NCI-H1436 (cell line): ENCODE measurements around the gene DSTYK.
A peak's percentile ranks its signal among the peaks of the same experiment; 100 is the strongest.

Experiments used
- DNase-seq: peaks from one replicate; lab custom pipeline; 2025; lab: John Stamatoyannopoulos, UW

Gene DSTYK

DNA sequence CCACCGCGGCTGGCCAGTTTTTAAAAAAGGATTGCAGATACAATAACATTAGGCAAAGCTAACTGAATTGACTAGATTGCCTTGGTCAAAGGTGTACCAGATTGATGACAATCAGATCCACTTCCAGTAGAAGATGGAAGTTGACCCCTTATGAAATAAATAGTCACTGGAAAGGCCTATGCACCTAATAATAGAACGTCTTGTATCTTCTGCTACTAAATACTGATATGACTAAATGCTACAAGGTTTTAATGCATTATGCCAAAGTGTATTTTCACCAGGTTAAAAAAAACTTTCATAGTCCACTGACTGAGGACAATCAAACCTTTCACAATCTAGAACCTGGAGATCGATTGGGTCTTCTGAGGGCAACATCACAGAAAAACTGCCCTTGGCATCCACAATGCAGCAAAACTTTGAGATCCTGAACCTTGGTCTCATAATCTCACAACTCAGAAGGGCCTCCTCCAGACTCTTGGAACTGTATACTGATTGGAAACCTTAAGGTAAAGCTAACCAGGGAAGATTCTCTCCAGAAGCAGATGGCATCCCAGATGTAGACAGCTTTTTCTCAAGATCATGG lies 82.0 kb downstream of the DSTYK start:
- no peak for DNase-seq

DNA sequence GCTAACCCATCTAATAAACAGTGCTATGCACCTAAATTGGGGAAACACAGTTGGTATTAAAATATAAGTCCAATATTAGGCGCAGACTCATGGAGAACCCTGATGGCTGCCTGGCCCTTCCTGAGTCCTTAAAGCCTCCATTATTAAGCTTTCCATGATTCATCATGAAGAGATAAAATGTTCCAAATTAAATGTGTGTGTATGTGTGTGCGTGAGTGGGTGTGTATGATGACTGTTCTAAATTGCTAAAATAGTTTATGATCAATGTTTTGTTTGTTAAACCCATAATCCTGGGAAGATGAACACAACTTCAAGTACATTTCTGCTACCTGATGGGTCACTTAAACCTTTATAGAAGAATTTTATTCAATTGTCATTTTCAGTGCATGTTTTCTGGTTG lies 83.5 kb downstream of the DSTYK start:
- no peak for DNase-seq

DNA sequence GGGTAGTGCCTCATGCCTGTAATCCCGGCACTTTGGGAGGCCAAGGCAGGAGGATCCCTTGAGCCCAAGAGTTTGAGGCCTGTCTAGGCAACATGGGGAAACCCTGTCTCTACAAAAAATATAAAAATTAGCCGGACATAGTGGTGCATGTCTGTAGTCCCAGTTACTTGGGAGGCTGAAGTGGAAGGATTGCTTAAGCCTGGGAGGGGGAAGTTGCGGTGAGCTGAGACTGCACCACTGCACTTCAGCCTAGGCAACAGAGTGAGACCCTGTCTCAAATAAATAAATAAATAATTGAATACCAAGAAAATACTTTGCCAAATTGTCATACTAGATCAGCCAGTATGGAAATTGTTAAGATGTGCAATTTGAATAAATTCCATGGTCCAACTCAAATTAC lies 83.9 kb downstream of the DSTYK start:
- no peak for DNase-seq

DNA sequence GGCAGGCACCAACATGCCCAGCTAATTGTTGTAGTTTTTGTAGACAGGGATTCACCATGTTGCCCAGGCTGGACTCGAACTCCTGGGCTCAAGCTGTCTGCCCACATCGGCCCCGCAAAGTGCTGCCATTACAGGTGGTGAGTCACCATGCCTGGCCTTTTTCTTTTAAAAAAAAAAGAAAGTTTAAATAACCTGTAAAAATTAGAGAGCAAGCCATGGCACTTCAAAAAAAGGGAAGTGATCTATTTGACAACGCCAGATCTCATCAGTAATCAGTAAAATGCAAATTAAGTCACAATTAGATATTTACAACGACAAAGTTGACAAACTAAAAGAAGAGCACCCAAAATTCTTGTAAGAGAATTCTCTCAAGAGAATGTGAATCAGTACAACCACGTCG lies 86.8 kb downstream of the DSTYK start:
- DNase-seq: no peak

DNA sequence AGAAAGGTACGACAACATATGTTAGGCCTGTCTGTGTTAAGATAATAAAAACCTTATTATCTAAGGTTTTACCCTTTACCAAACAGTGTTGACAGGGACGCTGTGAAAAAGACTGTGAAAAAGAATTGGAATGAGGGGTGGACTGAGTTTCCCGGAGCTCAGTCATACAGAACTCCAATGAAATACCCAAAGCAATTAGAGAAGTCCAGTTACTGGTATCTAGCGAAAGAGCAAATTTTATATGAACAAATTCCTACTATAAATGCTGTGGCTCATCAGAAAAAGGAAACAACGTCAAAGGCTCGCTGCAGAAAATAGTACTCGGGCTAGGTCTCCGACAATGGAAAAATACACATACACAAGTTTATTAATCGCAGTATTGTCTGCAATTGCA lies 89.0 kb downstream of the DSTYK start:
- DNase-seq: no peak

DNA sequence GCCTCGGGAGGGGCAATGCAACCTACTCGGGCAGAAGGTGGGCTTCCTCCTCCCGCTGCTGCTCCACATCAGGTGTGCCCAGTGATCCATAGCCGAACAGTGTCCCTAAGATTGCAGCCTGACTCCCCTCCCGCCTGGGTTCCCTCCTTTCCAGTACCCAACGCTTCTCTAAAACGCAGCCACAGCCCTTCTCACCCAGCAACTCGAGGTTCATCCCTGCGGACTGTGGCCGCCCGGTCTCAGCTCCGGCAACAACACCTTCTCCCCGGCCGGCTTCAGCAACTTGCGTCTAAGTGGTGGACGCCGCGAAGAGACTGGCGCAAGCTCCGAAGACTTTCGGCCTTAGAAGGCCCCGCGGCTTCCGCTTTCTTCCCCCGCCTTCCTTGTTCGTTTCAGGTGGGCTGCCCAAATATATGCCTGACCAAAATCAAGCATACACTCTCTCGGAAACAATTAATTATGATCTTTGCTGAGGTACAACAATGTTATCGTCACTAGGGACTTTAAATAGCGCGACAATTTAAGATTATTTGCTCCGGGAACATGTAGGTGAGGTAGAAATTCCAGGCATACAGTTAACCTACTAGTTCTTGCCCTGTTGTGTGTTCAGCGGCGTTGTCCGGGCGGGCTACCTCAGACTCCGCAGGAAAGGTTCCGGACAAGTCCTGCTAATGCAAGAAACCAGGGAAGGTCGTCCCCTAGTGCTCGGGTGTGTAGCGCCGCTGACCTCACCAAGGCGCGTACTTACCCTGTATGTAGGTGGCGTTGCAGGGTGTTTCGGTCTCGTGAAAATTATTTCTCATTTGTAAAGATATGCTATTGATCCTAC lies 89.6 kb downstream of the DSTYK start, which contains the start of gene RBBP5:
RBBP5 (minus strand) TSS at position 319 of the 829 bp plus-strand sequence; CDS start at position 214, 105 bp downstream.
- peak; percentile 98 for DNase-seq

DNA sequence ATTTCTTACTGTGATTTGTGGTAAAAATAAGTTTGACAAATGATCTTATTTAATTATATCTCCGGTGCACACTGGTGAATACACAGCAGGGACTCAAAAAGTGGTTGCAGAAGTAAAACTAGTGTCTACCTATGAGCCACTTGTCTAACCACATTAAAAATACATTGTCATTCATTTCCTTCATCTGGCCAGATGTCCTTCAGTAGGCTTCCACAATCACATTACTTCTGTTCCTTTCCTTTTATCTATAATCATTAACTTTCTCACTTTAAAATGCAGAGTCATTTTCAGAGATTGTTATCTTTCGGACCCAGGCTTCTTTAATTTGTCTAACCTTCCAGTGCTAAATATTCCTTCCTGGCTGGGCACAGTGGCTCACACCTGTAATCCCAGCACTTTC lies 92.8 kb downstream of the DSTYK start:
- no peak for DNase-seq

DNA sequence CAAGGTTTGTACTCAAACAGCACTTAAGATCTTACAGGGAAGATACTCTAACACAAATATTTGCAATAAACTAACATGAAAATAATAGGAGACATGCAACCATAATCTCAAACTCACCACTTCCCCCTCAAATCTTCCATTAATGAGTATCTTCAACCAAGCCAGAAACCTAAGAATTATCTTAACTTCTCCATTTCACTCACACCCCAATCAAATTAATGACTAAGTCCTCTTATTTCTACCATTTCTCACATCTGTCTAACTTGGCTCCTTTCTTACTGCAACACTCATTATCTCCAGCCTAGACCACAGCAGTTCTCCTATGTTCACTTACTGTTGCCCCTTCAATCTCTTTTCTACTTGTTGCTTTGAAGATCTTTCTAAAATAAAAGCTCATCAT lies 100.1 kb downstream of the DSTYK start:
- no peak for DNase-seq

DNA sequence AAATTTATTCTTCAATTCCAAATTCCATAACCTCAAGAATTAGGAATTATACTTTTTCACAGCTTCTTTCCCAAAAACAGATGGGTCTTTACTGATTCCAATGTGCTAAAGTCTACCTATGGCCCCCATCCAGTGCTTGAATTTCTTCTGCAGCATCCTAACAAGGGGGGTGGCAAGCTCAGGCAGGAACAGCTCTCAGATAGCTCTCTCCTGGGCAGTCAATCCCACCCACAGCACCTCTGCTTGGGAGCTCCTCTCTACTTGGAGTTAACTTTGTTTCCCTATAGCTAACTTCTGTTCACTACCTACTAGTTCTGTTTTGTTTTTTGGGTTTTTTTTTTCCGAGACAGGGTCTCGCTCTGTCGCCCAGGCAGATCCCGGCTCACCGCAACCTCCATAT lies 101.8 kb downstream of the DSTYK start:
- DNase-seq: no peak

DNA sequence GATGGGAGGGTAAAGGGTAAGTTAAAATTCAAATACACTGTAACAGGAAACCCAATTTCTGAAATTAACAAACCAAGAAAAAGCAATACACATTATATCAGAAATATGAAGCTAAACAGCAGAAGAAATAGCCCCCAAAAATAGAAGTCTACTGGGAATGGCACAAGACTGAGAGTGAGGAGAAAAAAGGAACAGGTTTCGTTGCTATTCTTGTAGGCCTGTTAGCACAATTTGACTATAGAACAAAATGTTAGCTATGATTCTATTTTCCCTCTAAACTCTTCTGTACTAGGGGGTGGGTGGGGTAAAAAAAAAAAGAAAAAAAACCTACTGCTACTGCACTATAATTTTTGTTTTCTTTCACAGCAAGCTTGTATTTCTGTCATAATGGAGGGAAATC lies 102.2 kb downstream of the DSTYK start:
- no peak for DNase-seq

DNA sequence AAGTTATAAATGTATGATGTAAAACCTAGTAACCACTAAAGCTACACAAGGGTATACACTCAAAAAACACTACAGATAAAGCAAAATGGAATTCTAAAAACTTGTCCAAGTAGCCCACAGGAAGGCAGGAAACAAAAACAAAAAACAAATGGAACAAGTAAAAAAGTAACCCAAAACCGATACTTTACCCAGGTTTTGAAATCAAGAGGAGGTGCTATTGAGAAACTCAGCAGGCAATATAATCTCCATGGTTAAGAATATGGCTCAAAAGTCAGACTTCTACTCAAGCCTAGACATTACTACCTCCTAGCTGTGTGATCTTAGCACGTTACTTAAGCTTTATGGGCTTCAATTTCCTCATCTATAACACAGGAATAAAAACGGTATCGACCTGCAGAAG lies 103.0 kb downstream of the DSTYK start:
- DNase-seq: no peak

DNA sequence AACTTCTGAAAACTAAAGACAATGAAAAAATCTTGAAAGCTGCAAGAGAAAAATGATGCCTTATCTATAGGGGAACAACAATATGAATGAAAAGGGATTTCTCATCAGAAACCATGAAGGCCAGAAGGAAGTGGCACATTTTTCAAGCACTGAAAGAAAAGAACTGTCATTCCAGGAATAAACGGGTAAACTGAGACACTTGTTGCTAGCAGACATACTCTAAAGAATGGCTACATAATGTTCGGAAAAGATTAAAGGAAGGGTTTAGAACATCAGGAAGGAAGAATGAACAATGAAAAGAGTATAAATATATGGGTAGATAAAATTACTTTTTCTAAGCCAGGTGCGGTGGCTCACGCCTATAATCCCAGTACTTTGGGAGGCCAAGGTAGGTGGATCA lies 104.2 kb downstream of the DSTYK start:
- no peak for DNase-seq

DNA sequence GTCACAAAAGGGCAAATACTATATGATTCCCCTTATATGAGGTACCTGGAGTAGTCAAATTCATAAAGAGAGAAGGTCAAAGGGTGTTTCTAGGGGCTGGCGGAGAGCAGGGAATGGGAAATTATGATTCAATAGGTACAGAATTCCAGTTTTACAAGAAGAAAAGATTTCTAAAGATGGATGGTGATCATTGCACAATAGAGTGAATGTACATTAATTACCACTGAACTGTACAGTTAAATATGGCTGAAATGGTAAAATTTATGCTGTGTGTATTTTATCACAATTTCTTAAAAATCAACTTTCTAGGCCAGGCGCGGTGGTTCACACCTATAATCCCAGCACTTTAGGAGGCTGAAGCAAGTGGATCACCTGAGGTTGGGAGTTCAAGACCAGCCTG lies 109.1 kb downstream of the DSTYK start:
- no peak for DNase-seq

DNA sequence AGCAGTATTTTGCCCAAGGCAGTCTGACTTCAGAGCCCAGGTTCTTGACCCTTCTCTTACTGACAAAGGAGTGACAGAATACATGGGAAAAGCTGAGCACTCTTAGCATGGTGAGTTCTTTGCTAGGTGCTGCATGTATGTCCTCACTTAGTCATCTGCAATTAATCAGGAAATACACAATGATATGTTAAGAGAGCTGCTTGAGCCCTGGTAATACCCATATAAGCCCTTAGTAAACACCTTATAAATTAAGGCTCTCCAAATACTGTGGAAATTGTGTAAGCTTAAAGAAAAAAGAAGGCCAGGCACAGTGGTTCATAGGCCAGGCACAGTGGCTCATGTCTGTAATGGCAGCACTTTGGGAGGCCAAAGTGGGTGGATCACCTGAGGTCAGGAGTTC lies 113.3 kb downstream of the DSTYK start:
- no peak for DNase-seq

DNA sequence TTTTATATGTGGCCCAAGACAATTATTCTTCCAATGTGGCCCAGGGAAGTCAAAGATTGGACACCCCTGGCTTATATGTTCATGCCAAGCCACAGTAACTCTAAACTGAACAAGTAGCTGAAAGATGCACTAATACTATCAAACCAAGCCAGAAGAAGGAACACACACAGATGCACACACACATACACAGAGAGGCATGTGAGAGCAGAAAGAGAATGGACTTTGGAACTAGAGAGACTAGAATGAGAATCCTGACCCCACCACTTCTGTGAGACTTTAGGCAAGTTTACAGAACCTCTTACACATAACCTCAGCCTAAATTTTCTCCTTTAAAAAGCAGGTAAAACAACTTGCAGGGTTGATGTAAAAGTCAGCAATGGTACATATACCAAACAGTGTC lies 116.1 kb downstream of the DSTYK start:
- no peak for DNase-seq
